WTC11 (cell line): Measurements from ENCODE around the gene ATG2A. TPM values are rescaled to one million over a fixed set of nuclear protein-coding genes. Genes with fewer than 3 reads are reported as not detected.

Experiments used
- ATAC-seq: fragments of 200-7000 bp; cut with Tn5 transposase; 2 replicates; pipeline ENCODE4 v1.10.0; 2021; ENCODE audit warnings: mild to moderate bottlenecking, moderate library complexity
- CTCF ChIA-PET: fragments of 300-600 bp; sonication (Branson Sonifier 250); formaldehyde crosslinking; loops from one replicate; lab custom pipeline; 2021; ENCODE audit warnings: antibody characterized with exemption; lab: Charles Lee
- POLR2A ChIA-PET: fragments of 350-600 bp; sonication (Branson Sonifier 250); formaldehyde crosslinking; loops from one replicate; lab custom pipeline; 2021; ENCODE audit warnings: antibody characterized with exemption; lab: Charles Lee
- DNase-seq: peaks from one replicate; pipeline ENCODE4 v3.0.0; 2021; ENCODE audit warnings: low spot score
- H3K27ac Mint-ChIP-seq: 2 replicates; pipeline ENCODE4 v1.8.0; 2021; ENCODE audit warnings: mixed read lengths
- H3K27me3 Mint-ChIP-seq: 2 replicates; pipeline ENCODE4 v1.8.0; 2021; ENCODE audit warnings: low read depth, mild to moderate bottlenecking, moderate library complexity, mixed read lengths
- H3K36me3 Mint-ChIP-seq: 2 replicates; pipeline ENCODE4 v1.8.0; 2021; ENCODE audit warnings: mixed read lengths
- H3K4me1 Mint-ChIP-seq: 2 replicates; pipeline ENCODE4 v1.8.0; 2022; ENCODE audit warnings: mixed read lengths
- H3K4me3 Mint-ChIP-seq: 2 replicates; pipeline ENCODE4 v1.8.0; 2021; ENCODE audit warnings: mild to moderate bottlenecking, moderate library complexity, mixed read lengths
- H3K9me3 Mint-ChIP-seq: 2 replicates; pipeline ENCODE4 v1.8.0; 2021; ENCODE audit warnings: mixed read lengths
- ATF1 ChIP-seq: sonication (generic); formaldehyde crosslinking; IDR thresholded peaks from 2 replicates; pipeline ENCODE4 v1.8.1; 2023; ENCODE audit warnings: mild to moderate bottlenecking, moderate library complexity, missing genetic modification reagents
- CREM ChIP-seq: sonication (generic); formaldehyde crosslinking; IDR thresholded peaks from 2 replicates; pipeline ENCODE4 v1.8.1; 2022; ENCODE audit warnings: mild to moderate bottlenecking, missing genetic modification reagents, moderate library complexity
- ESRRA ChIP-seq: sonication (generic); formaldehyde crosslinking; IDR thresholded peaks from 2 replicates; pipeline ENCODE4 v1.8.1; 2022; ENCODE audit warnings: mild to moderate bottlenecking, missing genetic modification reagents, borderline replicate concordance
- ETV6 ChIP-seq: sonication (generic); formaldehyde crosslinking; IDR thresholded peaks from 2 replicates; pipeline ENCODE4 v1.8.1; 2022; ENCODE audit warnings: mild to moderate bottlenecking, missing genetic modification reagents
- HMGA2 ChIP-seq: fragments of 250-450 bp; sonication (Bioruptor Pico); IDR thresholded peaks from 2 replicates; pipeline ENCODE4 v1.4.0; 2021; ENCODE audit warnings: mild to moderate bottlenecking, moderate library complexity
- JAZF1 ChIP-seq: fragments of 250-450 bp; sonication (Bioruptor Pico); IDR thresholded peaks from 2 replicates; pipeline ENCODE4 v1.9.0; 2021; ENCODE audit warnings: moderate library complexity, mild to moderate bottlenecking, inconsistent platforms
- JUN ChIP-seq: sonication (generic); formaldehyde crosslinking; IDR thresholded peaks from 2 replicates; pipeline ENCODE4 v1.8.0; 2023; ENCODE audit warnings: mild to moderate bottlenecking, missing genetic modification reagents
- NFATC4 ChIP-seq: fragments of 250-450 bp; sonication (Bioruptor Pico); IDR thresholded peaks from 2 replicates; pipeline ENCODE4 v1.9.0; 2021; ENCODE audit warnings: mild to moderate bottlenecking
- NR1H2 ChIP-seq: sonication (generic); formaldehyde crosslinking; IDR thresholded peaks from 2 replicates; pipeline ENCODE4 v1.9.0; 2021; ENCODE audit warnings: mild to moderate bottlenecking, moderate library complexity, missing genetic modification reagents
- SOX15 ChIP-seq: fragments of 250-450 bp; sonication (Bioruptor Pico); IDR thresholded peaks from 2 replicates; pipeline ENCODE4 v1.9.0; 2021; ENCODE audit warnings: mild to moderate bottlenecking
- TEAD4 ChIP-seq: sonication (generic); formaldehyde crosslinking; IDR thresholded peaks from 2 replicates; pipeline ENCODE4 v1.8.0; 2022; ENCODE audit warnings: mild to moderate bottlenecking, missing genetic modification reagents
- ZNF219 ChIP-seq: sonication (generic); formaldehyde crosslinking; IDR thresholded peaks from 2 replicates; pipeline ENCODE4 v1.8.0; 2023; ENCODE audit warnings: missing genetic modification reagents, mild to moderate bottlenecking, borderline replicate concordance
- ZNF317 ChIP-seq: sonication (generic); formaldehyde crosslinking; IDR thresholded peaks from 2 replicates; pipeline ENCODE4 v1.8.1; 2023; ENCODE audit warnings: low read depth, mild to moderate bottlenecking, moderate library complexity, missing genetic modification reagents, borderline replicate concordance
- ZNF423 ChIP-seq: fragments of 250-450 bp; sonication (Bioruptor Pico); IDR thresholded peaks from 2 replicates; pipeline ENCODE4 v2.1.2; 2022; ENCODE audit warnings: mild to moderate bottlenecking, moderate library complexity
- total RNA-seq: library from RNA; stranded (reverse); gene quantifications from 3 replicates; pipeline ENCODE4 v1.2.3, GENCODE V29; 2021
- TF ChIP-seq, protein P1 (sequence below): fragments of 250-450 bp; sonication (Bioruptor Pico); IDR thresholded peaks from 2 replicates; pipeline ENCODE4 v2.1.2; 2022; ENCODE audit warnings: mild to moderate bottlenecking, moderate library complexity
- TF ChIP-seq, protein P2 (sequence below): sonication (generic); formaldehyde crosslinking; conservative IDR thresholded peaks from 2 replicates; pipeline ENCODE4 v1.8.1; 2022; ENCODE audit warnings: mild to moderate bottlenecking, missing genetic modification reagents
- TF ChIP-seq, protein P3 (sequence below): sonication (generic); formaldehyde crosslinking; IDR thresholded peaks from 2 replicates; pipeline ENCODE4 v1.8.1; 2022; ENCODE audit warnings: mild to moderate bottlenecking, missing genetic modification reagents, moderate library complexity, borderline replicate concordance
- TF ChIP-seq, protein P4 (sequence below): sonication (generic); formaldehyde crosslinking; IDR thresholded peaks from 2 replicates; pipeline ENCODE4 v1.8.1; 2022; ENCODE audit warnings: low read depth, mild to moderate bottlenecking, moderate library complexity, missing genetic modification reagents, borderline replicate concordance
- TF ChIP-seq, protein P5 (sequence below): sonication (generic); formaldehyde crosslinking; IDR thresholded peaks from 2 replicates; pipeline ENCODE4 v1.8.0; 2023; ENCODE audit warnings: mild to moderate bottlenecking, missing genetic modification reagents

The ATG2A gene
- total RNA-seq, 1 experiment from 2014 or later, result 31.4 TPM

DNA sequence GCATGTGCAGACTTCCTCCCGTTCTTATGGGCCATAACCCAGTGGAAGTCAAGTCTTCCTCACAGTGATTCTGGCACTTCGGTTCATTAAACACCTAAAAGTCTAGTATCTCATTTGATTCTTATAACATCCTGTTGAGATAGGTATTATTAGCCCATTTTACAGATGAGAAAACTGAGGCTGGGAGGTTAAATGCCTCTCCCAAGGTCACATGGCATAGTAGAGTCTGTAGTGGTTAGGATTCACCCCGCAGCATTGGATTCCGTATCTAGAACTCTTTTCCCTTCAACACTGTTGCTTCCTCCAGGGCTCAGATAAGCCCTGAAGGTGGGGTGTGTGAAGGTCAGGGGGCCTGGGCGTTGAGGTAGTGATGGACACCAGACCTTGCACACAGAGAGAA lies 15.3 kb upstream of the ATG2A start:
- peaks cover 3% of the 10 kb centered on the region for H3K36me3 Mint-ChIP-seq
- no peak for ATAC-seq
- H3K4me1 Mint-ChIP-seq, result peaks cover 24% of the 10 kb centered on the region
- POLR2A ChIA-PET, result no interaction called here
- TF ChIP-seq NFATC4 (CRISPR knock-in tag), result no peak
- TF ChIP-seq, protein P1, sequence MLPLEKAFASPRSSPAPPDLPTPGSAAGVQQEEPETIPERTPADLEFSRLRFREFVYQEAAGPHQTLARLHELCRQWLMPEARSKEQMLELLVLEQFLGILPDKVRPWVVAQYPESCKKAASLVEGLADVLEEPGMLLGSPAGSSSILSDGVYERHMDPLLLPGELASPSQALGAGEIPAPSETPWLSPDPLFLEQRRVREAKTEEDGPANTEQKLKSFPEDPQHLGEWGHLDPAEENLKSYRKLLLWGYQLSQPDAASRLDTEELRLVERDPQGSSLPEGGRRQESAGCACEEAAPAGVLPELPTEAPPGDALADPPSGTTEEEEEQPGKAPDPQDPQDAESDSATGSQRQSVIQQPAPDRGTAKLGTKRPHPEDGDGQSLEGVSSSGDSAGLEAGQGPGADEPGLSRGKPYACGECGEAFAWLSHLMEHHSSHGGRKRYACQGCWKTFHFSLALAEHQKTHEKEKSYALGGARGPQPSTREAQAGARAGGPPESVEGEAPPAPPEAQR (CRISPR knock-in tag), result no peak
- TF ChIP-seq CREM (CRISPR knock-in tag), result no peak
- no peak for TF ChIP-seq SOX15
- TF ChIP-seq ZNF423, result no peak
- no peak for TF ChIP-seq ESRRA
- TF ChIP-seq JUN (CRISPR knock-in tag), result no peak
- TF ChIP-seq ZNF219 (CRISPR knock-in tag), result no peak
- TF ChIP-seq TEAD4, result no peak
- no peak for TF ChIP-seq NR1H2
- no peak for TF ChIP-seq JAZF1
- DNase-seq, result no peak
- no peak overlapping the region for H3K27ac Mint-ChIP-seq
- no peak overlapping the region for H3K4me3 Mint-ChIP-seq
- H3K9me3 Mint-ChIP-seq, result no peaks in the 10 kb centered on the region
- CTCF ChIA-PET, result interaction anchor here (1.3 to 3.7 kb wide), 2 partner anchors 65 to 144 kb away, joined by 3 to 28 read pairs; partner anchors contain the start of gene BATF2
- no peaks in the 10 kb centered on the region for H3K27me3 Mint-ChIP-seq

DNA sequence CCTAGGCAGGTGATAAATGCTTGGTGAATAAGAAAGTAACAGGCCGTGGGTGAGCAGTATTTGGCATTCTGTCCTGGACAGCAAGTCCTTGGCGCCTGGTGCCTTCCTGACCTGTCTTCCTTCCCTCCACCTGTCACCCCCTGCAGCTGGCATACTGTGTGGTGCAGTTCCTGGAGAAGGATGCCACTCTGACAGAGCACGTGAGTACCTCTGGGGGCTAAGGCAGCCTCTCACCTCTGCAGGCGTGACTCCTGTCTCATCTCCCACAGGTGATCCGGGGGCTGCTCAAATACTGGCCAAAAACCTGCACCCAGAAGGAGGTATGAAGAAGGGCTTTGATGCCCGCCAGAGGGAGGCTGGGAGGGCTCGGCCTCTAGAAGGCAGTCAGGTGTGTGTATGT lies 14.3 kb upstream of the ATG2A start:
- CTCF ChIA-PET, result interaction anchor here (0.7 kb wide), 1 partner anchor 85 kb away, joined by 3 read pairs; no protein-coding TSS in a partner anchor

DNA sequence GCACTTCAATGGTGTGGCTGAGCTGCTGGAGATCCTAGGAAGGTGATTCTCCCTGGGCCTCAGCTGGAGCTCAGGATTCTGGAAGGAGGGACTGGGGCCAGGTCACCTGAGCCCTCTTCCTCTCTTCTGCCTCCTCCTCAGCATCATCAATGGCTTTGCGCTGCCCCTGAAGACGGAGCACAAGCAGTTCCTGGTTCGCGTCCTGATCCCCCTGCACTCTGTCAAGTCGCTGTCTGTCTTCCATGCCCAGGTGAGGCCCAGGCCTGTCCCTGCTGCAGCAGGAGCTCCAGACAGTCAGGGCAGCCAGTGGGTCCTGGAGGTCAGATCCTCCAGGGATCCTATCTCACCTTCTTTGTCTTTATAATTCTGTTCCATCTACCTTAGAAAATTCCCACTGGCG lies 13.3 kb upstream of the ATG2A start:
- Mint-ChIP-seq H3K4me3 (no peak overlapping the region), H3K4me1 (peaks cover 11% of the 10 kb centered on the region), H3K36me3 (peaks cover 3% of the 10 kb centered on the region), H3K27me3 (no peaks in the 10 kb centered on the region), H3K27ac (no peak overlapping the region), H3K9me3 (no peaks in the 10 kb centered on the region)
- no peak for ATAC-seq
- POLR2A ChIA-PET, result no interaction called here
- DNase-seq, result no peak
- CTCF ChIA-PET, result interaction anchor here (0.9 to 1.2 kb wide), 2 partner anchors 42 to 82 kb away, joined by 3 to 4 read pairs; no protein-coding TSS in a partner anchor
- TF ChIP-seq ETV6 (CRISPR knock-in tag) (no peak), HMGA2 (CRISPR knock-in tag) (no peak)
- TF ChIP-seq, protein P2, sequence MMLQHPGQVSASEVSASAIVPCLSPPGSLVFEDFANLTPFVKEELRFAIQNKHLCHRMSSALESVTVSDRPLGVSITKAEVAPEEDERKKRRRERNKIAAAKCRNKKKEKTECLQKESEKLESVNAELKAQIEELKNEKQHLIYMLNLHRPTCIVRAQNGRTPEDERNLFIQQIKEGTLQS (CRISPR knock-in tag), result no peak

More for the DNA sequence above, 14.3 kb upstream of the ATG2A start:
- Mint-ChIP-seq H3K4me1 (peaks cover 19% of the 10 kb centered on the region), H3K27me3 (no peaks in the 10 kb centered on the region), H3K36me3 (peaks cover 3% of the 10 kb centered on the region), H3K9me3 (no peaks in the 10 kb centered on the region), H3K27ac (no peak overlapping the region)
- DNase-seq (no peak), ATAC-seq (no peak)
- POLR2A ChIA-PET, result no interaction called here
- TF ChIP-seq, protein P3, sequence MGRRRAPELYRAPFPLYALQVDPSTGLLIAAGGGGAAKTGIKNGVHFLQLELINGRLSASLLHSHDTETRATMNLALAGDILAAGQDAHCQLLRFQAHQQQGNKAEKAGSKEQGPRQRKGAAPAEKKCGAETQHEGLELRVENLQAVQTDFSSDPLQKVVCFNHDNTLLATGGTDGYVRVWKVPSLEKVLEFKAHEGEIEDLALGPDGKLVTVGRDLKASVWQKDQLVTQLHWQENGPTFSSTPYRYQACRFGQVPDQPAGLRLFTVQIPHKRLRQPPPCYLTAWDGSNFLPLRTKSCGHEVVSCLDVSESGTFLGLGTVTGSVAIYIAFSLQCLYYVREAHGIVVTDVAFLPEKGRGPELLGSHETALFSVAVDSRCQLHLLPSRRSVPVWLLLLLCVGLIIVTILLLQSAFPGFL (CRISPR knock-in tag), result no peak
- TF ChIP-seq, protein P4, sequence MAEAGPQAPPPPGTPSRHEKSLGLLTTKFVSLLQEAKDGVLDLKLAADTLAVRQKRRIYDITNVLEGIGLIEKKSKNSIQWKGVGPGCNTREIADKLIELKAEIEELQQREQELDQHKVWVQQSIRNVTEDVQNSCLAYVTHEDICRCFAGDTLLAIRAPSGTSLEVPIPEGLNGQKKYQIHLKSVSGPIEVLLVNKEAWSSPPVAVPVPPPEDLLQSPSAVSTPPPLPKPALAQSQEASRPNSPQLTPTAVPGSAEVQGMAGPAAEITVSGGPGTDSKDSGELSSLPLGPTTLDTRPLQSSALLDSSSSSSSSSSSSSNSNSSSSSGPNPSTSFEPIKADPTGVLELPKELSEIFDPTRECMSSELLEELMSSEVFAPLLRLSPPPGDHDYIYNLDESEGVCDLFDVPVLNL, result no peak
- TF ChIP-seq ATF1 (CRISPR knock-in tag), result no peak
- TF ChIP-seq JUN (CRISPR knock-in tag), result no peak
- TF ChIP-seq, protein P5, sequence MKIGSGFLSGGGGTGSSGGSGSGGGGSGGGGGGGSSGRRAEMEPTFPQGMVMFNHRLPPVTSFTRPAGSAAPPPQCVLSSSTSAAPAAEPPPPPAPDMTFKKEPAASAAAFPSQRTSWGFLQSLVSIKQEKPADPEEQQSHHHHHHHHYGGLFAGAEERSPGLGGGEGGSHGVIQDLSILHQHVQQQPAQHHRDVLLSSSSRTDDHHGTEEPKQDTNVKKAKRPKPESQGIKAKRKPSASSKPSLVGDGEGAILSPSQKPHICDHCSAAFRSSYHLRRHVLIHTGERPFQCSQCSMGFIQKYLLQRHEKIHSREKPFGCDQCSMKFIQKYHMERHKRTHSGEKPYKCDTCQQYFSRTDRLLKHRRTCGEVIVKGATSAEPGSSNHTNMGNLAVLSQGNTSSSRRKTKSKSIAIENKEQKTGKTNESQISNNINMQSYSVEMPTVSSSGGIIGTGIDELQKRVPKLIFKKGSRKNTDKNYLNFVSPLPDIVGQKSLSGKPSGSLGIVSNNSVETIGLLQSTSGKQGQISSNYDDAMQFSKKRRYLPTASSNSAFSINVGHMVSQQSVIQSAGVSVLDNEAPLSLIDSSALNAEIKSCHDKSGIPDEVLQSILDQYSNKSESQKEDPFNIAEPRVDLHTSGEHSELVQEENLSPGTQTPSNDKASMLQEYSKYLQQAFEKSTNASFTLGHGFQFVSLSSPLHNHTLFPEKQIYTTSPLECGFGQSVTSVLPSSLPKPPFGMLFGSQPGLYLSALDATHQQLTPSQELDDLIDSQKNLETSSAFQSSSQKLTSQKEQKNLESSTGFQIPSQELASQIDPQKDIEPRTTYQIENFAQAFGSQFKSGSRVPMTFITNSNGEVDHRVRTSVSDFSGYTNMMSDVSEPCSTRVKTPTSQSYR (CRISPR knock-in tag), result no peak
- no peak for TF ChIP-seq ZNF317 (CRISPR knock-in tag)
- TF ChIP-seq, all 79 proteins: peak for 0
- no peak overlapping the region for H3K4me3 Mint-ChIP-seq
